DOHH2 (cell line): Measurements from ENCODE around the gene RAB31.

Experiments
- CTCF ChIP-seq: fragments of 200-600 bp; sonication (generic); IDR thresholded peaks from one replicate; pipeline ENCODE4 v1.5.1; 2014; ENCODE audit warnings: antibody characterized with exemption, mild to moderate bottlenecking, low read depth, low read length; ENCODE audit not compliant: poor library complexity, severe bottlenecking
- EZH2phosphoT487 ChIP-seq: fragments of 200-600 bp; sonication (generic); IDR thresholded peaks from 2 replicates; pipeline ENCODE4 v1.6.1; 2017; ENCODE audit warnings: borderline replicate concordance, mild to moderate bottlenecking, antibody characterized with exemption, low read length, moderate library complexity, mixed read lengths

GRCh38 chr18:9820127-9820526 lies 112.0 kb downstream of the RAB31 start:
- TF ChIP-seq CTCF (no peak), EZH2phosphoT487 (no peak)
